Measurements from ENCODE around the gene GDPD3.

The GDPD3 gene

GRCh38 chr16:30088832-30089624 is 24.3 kb downstream of the GDPD3 start:
- Mint-ChIP-seq H3K9me3 (no peaks in the 10 kb centered on the region), H3K4me1 (peaks cover 58% of the 10 kb centered on the region), H3K36me3 (ENCODE audit: low read depth) (peaks cover 19% of the 10 kb centered on the region), H3K4me3 (peak overlapping the region; percentile 47), H3K27me3 (ENCODE audit: low read depth, poor library complexity) (peaks cover 6% of the 10 kb centered on the region), H3K27ac (peak overlapping the region; percentile 96)
- no peak for DNase-seq
- no peak for TF ChIP-seq CTCF (IDR thresholded peaks at IDR 0.05)

- Mint-ChIP-seq H3K36me3 (ENCODE audit: low read depth) (peaks cover 22% of the 10 kb centered on the region), H3K27ac (peak overlapping the region; percentile 92), H3K27me3 (ENCODE audit: low read depth, poor library complexity) (peaks cover 6% of the 10 kb centered on the region), H3K4me3 (no peak overlapping the region), H3K9me3 (no peaks in the 10 kb centered on the region), H3K4me1 (peaks cover 55% of the 10 kb centered on the region)
- DNase-seq, result no peak
- no peak for TF ChIP-seq CTCF (IDR thresholded peaks at IDR 0.05)
These were observed 25.0 kb downstream of the GDPD3 start for GRCh38 chr16:30088237-30088831.

GRCh38 chr16:30087181-30087898 is 26.0 kb downstream of the GDPD3 start:
- Mint-ChIP-seq H3K27me3 (ENCODE audit: low read depth, poor library complexity) (peaks cover 6% of the 10 kb centered on the region), H3K36me3 (ENCODE audit: low read depth) (peaks cover 32% of the 10 kb centered on the region), H3K27ac (peak overlapping the region; percentile 84), H3K4me1 (peaks cover 46% of the 10 kb centered on the region), H3K4me3 (no peak overlapping the region), H3K9me3 (no peaks in the 10 kb centered on the region)
- no peak for TF ChIP-seq CTCF (IDR thresholded peaks at IDR 0.05)
- no peak for DNase-seq

GRCh38 chr16:30086291-30087140 is 26.8 kb downstream of the GDPD3 start:
- Mint-ChIP-seq H3K27me3 (ENCODE audit: low read depth, poor library complexity) (peaks cover 3% of the 10 kb centered on the region), H3K4me1 (peaks cover 41% of the 10 kb centered on the region), H3K9me3 (no peaks in the 10 kb centered on the region), H3K36me3 (ENCODE audit: low read depth) (peaks cover 38% of the 10 kb centered on the region), H3K27ac (no peak overlapping the region), H3K4me3 (no peak overlapping the region)
- no peak for TF ChIP-seq CTCF (IDR thresholded peaks at IDR 0.05)
- DNase-seq, result no peak

GRCh38 chr16:30085820-30086219 is 27.5 kb downstream of the GDPD3 start:
- H3K27me3 Mint-ChIP-seq (ENCODE audit: low read depth, poor library complexity), result peaks cover 3% of the 10 kb centered on the region
- no peak for DNase-seq
- no peak overlapping the region for H3K27ac Mint-ChIP-seq
- TF ChIP-seq CTCF (IDR thresholded peaks at IDR 0.05), result no peak
- no peak overlapping the region for H3K4me3 Mint-ChIP-seq
- peaks cover 44% of the 10 kb centered on the region for H3K36me3 Mint-ChIP-seq (ENCODE audit: low read depth)
- peaks cover 40% of the 10 kb centered on the region for H3K4me1 Mint-ChIP-seq
- H3K9me3 Mint-ChIP-seq, result no peaks in the 10 kb centered on the region

Measured in nephron progenitor cell (in vitro differentiated cells).